ENCODE data around the gene DYNC1LI1. TPM values are rescaled to one million over a fixed set of nuclear protein-coding genes. Genes with fewer than 3 reads are reported as not detected.

Gene DYNC1LI1
- total RNA-seq, 2 donors from 2014 or later: 33.5 to 42.4 TPM

DNA sequence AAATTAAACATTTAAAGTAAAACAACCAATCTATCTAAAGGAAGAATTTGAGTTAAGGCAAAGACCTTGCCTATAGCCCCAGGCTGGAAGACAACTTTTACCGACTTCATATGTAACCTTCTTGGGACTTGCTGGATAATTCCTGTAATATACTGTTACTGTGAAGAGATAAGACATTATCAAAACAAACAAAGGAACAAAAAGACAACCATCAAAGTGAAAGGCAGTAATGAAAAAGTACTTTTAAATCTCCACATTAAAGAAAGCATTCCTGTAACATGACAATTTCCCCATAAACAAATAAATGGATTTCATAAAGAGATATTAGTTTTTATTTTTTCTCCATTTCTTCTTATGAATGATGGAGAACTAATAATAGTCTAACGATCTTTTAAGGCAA, 70.4 kb downstream of the DYNC1LI1 start:
- no peak for DNase-seq (ENCODE audit: low spot score)
- intact Hi-C loops (cut with DNase I): loop anchor here in 1 of 2 donors (5.0 kb wide), 1 partner anchor 167 kb away; no protein-coding TSS in a partner anchor

DNA sequence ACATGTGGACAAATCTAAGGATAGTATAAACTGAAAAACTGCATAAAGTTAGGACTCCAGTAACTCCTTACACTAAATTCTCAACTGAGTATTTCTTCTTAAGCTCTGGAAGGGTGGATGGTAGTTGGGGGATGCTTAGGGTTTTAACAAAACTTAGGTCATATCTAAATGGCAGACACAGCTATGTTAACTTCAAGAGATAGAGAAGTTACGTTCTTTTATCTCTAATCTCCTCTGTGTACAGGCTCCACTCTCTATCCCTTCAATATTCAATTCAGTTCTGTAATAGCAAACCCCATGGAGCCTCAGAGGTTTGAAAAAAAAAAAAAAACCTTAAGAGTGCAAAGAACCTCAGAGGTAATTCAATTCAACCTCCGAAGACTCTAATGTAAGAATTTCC, 71.1 kb downstream of the DYNC1LI1 start:
- intact Hi-C loops (cut with DNase I): no loop called here
- DNase-seq (ENCODE audit: low spot score): no peak

DNA sequence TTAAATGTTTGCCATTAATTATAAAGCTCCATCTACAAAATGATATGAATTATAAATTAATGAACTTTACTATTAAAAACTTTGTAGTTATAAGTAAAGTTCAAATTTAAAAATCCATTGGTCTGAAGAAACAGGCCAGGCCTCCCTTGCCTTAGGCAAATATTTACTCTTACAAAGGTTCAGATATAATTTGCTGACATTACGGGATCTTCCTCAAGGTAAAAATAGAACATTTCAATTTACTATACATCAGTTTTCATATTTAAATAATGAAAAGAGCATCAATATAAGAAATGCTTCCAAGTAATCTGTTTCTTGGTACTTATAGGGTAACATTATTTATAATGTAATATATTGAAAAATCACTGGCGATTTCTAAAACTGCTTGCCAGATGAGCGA, 71.7 kb downstream of the DYNC1LI1 start:
- DNase-seq (ENCODE audit: low spot score): no peak
- intact Hi-C loops (cut with DNase I): no loop called here

- intact Hi-C loops (cut with DNase I): no loop called here
- no peak for DNase-seq (ENCODE audit: low spot score)
Measured at GRCh38 chr3:32498252-32498651, 72.4 kb downstream of the DYNC1LI1 start.

- DNase-seq (ENCODE audit: low spot score): no peak
- intact Hi-C loops (cut with DNase I): no loop called here
Measured at GRCh38 chr3:32495609-32496008, 75.0 kb downstream of the DYNC1LI1 start.

GRCh38 chr3:32495085-32495484, 75.6 kb downstream of the DYNC1LI1 start:
- intact Hi-C loops (cut with DNase I): no loop called here
- DNase-seq (ENCODE audit: low spot score): no peak

DNA sequence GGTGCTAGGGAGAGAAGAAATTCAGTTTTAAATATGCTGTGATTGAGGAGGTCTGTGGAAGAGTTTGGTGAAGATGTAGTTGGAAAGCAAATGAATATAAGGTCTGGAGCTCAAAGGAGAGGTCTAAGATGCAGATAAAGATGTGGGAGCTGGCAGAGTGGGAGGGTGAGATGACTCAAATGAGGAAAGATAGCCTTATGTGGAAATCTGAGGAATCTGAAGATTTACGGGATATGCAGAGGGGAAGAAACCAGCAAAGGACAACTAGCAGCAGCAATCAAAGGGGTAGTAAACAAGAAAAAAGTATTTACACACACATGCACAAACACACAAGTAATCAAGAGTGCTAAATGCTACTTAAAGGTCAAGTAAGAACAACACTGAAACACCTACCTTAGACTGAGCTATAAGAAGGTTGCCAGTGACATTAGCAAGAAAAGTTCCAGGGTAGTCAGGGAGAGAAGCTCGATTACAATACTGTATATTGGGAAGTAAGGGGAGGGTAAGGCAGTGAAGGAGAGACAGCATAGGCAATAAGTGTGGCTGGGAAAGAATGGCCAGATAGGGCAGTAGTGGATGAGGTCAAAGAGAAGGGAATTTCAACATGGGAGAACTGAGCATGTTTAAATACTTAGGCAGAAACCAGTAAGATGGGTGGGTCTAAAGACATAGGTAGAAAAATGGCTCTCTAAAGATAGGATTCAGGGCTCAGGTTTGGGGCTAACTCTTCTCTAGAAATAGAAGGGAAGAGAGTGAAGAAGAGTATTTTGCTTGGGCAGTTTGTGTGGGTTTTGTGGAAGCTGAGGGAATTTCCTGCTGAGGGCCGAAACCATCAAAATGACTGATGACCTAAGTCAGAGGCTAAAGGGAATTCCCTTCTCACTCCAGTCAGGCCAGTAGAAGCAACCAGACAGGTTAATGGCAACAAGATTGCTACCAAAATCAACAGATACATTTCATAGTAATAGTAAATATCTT, 76.9 kb downstream of the DYNC1LI1 start:
- intact Hi-C loops (cut with DNase I): no loop called here
- no peak for DNase-seq (ENCODE audit: low spot score)

- intact Hi-C loops (cut with DNase I): no loop called here
- DNase-seq (ENCODE audit: low spot score): no peak
Measured at GRCh38 chr3:32492684-32493436, 77.8 kb downstream of the DYNC1LI1 start.

DNA sequence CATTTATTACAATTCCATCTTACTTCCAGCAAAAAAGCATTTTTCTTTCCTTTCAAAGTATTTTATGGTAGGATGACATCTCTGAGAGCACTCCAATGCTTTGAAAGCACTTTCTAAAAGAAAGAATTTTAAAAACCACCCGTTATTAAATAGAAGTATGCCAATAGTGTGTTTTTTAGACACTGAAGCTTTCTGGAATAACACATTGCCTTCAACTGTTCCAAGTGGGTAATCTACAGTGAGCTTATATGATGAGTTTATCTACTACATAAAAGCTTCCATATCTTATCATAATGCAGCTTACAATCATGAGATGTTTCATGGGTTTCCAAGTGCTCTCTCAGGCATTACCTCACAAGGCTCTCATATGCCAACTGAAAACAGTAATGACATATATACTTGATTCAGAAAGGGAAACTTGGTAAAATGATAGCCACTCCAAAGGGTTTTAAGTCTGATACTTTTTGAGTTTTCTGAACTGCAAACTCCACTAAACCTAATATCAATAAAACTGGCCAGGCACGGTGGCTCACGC, 82.1 kb downstream of the DYNC1LI1 start:
- intact Hi-C loops (cut with DNase I): loop anchor here in 1 of 2 donors (5.0 kb wide), 1 partner anchor 1481 kb away; no protein-coding TSS in a partner anchor

GRCh38 chr3:32487781-32488473, 82.7 kb downstream of the DYNC1LI1 start:
- intact Hi-C loops (cut with DNase I): loop anchor here in 1 of 2 donors (5.0 kb wide), 1 partner anchor 1481 kb away; no protein-coding TSS in a partner anchor
- no peak for DNase-seq (ENCODE audit: low spot score)

More for the DNA sequence above, 82.1 kb downstream of the DYNC1LI1 start:
- no peak for DNase-seq (ENCODE audit: low spot score)

DNA sequence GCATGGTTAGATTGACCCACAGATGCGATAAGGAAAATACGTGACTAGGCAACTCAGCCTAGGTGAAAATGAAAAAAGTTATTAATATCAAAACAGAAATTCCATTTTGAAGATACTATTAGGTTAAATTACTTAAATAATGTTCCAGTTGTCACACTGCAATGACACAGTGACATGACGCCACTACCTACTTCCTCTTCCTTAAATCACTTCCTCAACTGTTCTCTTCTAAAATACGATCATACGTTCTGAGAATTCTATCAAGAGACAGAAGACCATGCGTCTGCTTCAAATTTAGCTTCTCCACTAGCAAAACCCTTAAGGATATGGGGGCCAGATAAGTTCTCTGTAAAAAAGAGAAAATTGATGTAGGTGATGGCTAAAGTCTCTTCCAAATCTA, 86.2 kb downstream of the DYNC1LI1 start:
- no peak for DNase-seq (ENCODE audit: low spot score)

GRCh38 chr3:32483772-32484171, 86.9 kb downstream of the DYNC1LI1 start:
- intact Hi-C loops (cut with DNase I): no loop called here
- DNase-seq (ENCODE audit: low spot score): no peak

More for the DNA sequence above, 86.2 kb downstream of the DYNC1LI1 start:
- intact Hi-C loops (cut with DNase I): no loop called here

- no peak for DNase-seq (ENCODE audit: low spot score)
- intact Hi-C loops (cut with DNase I): no loop called here
Measured at GRCh38 chr3:32482693-32483092, 88.0 kb downstream of the DYNC1LI1 start.

DNA sequence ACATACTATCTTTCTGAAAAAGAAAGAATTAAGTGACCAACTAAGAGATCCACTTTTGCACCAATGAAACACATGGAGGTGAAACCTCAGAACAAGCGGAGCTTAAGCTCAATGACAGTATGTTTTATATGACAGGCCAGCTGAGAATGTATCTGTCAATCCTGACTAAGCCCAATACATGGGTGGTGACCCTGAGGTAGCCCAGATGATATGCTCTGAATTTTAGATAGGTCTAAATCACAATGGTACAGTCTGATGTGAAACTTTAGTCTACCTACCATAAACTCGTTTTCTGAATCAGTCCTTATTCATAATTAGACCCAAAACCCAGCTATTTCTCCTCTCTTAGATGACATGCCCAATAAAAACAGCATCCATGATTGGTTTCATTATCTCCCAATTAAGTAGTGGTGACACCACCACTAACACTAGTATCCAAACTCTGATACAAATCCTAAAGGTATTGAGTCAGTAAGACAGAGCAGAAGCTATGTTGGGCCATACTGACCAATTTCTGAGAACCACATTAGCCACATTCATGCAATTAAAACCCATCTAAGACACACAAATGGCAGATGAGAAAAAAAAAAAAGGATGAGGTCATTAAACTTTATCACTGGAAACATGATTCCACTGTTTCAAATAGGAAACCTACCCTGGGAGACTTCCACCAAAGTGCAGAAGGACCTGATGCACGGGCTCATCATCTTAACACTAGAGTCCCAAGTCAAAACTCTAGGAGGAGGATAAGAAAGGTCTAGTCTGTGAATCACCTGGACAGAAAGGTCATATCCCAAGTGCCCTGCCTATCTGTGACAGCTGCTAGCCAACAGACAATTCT, 88.6 kb downstream of the DYNC1LI1 start:
- no peak for DNase-seq (ENCODE audit: low spot score)
- intact Hi-C loops (cut with DNase I): loop anchor here in 1 of 2 donors (2.0 kb wide), 1 partner anchor 75 kb away; no protein-coding TSS in a partner anchor

- intact Hi-C loops (cut with DNase I): loop anchor here in 1 of 2 donors (2.0 kb wide), 1 partner anchor 74 kb away; no protein-coding TSS in a partner anchor
- no peak for DNase-seq (ENCODE audit: low spot score)
Measured at GRCh38 chr3:32480604-32481003, 90.1 kb downstream of the DYNC1LI1 start.
